Measurements from ENCODE around the gene EIF2B1. TPM values are rescaled to one million over a fixed set of nuclear protein-coding genes. Genes with fewer than 3 reads are reported as not detected.

EIF2B1 gene
- total RNA-seq, 1 experiment from 2014 or later: 41.7 TPM

GRCh38 chr12:123675436-123675835 lies 42.0 kb upstream of the EIF2B1 start:
- H3K9me3 ChIP-seq (ENCODE audit: control insufficient read depth in 1 of 2, insufficient read depth in 1 of 2, low read depth in 1 of 2, low read length in 2 of 2): no peaks in the 10 kb centered on the region
- ChIA-PET RAD21 (ENCODE audit: low non-redundant PET in 1 of 2, low total read pairs in 2 of 2, uncharacterized antibody in 2 of 2, unreplicated experiment in 2 of 2) (no interaction called here), POLR2A (no interaction called here), CTCF (no interaction called here)
- no TSS peak for BruUV-seq (replicated peaks)
- peaks cover 9 to 10% of the 10 kb centered on the region in 2 experiments for H3K4me1 ChIP-seq (ENCODE audit: control insufficient read depth in 1 of 2, insufficient read depth in 2 of 2, low read length in 2 of 2)
- H3K27ac ChIP-seq (ENCODE audit: low read depth, low read length): no peak overlapping the region
- intact Hi-C loops (cut with micrococcal nuclease): no loop called here
- H3K9ac ChIP-seq (ENCODE audit: low read length): no peak overlapping the region
- H3K79me2 ChIP-seq (ENCODE audit: insufficient read depth, low read length): no peaks in the 10 kb centered on the region
- no peaks in the 10 kb centered on the region for H3K27me3 ChIP-seq (ENCODE audit: insufficient read depth, low read length)
- no peak for ATAC-seq
- DNase-seq (ENCODE audit: low read depth, low spot score): no peak
- H2AFZ ChIP-seq (ENCODE audit: low read depth, low read length, poor library complexity, severe bottlenecking): no peak overlapping the region
- no peak overlapping the region for H3K4me2 ChIP-seq (ENCODE audit: low read length)
- H3K36me3 ChIP-seq (ENCODE audit: control insufficient read depth in 1 of 2, insufficient read depth in 2 of 2, low read length in 2 of 2): peaks cover 0 to 6% of the 10 kb centered on the region in 2 experiments; a peak in 1 of 4 replicates
- no peaks in the 10 kb centered on the region for H3K9me2 ChIP-seq (ENCODE audit: insufficient read depth)
- H4K20me1 ChIP-seq (ENCODE audit: insufficient read depth): no peaks in the 10 kb centered on the region
- H3K4me3 ChIP-seq (replicated peaks in 1 of 2; ENCODE audit: low read depth in 1 of 2, low read length in 2 of 2): no peak overlapping the region
- no peak for TF ChIP-seq MAX (IDR thresholded peaks at IDR 0.05)
- TF ChIP-seq EZH2 (IDR thresholded peaks at IDR 0.05): no peak
- no peak for TF ChIP-seq ZFX (IDR thresholded peaks at IDR 0.05)
- no peak for TF ChIP-seq ELF1 (IDR thresholded peaks at IDR 0.05; ENCODE audit: borderline replicate concordance, low read depth)
- no peak for TF ChIP-seq SP1 (IDR thresholded peaks at IDR 0.05; ENCODE audit: low read depth)
- no peak for TF ChIP-seq CTCF (IDR thresholded peaks at IDR 0.05 in 2 of 3, conservative IDR thresholded peaks at IDR 0.05 in 1 of 3; ENCODE audit: borderline replicate concordance in 1 of 3, insufficient read depth in 1 of 3, low read depth in 2 of 3, low read length in 2 of 3)
- TF ChIP-seq, protein P1, sequence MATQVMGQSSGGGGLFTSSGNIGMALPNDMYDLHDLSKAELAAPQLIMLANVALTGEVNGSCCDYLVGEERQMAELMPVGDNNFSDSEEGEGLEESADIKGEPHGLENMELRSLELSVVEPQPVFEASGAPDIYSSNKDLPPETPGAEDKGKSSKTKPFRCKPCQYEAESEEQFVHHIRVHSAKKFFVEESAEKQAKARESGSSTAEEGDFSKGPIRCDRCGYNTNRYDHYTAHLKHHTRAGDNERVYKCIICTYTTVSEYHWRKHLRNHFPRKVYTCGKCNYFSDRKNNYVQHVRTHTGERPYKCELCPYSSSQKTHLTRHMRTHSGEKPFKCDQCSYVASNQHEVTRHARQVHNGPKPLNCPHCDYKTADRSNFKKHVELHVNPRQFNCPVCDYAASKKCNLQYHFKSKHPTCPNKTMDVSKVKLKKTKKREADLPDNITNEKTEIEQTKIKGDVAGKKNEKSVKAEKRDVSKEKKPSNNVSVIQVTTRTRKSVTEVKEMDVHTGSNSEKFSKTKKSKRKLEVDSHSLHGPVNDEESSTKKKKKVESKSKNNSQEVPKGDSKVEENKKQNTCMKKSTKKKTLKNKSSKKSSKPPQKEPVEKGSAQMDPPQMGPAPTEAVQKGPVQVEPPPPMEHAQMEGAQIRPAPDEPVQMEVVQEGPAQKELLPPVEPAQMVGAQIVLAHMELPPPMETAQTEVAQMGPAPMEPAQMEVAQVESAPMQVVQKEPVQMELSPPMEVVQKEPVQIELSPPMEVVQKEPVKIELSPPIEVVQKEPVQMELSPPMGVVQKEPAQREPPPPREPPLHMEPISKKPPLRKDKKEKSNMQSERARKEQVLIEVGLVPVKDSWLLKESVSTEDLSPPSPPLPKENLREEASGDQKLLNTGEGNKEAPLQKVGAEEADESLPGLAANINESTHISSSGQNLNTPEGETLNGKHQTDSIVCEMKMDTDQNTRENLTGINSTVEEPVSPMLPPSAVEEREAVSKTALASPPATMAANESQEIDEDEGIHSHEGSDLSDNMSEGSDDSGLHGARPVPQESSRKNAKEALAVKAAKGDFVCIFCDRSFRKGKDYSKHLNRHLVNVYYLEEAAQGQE (IDR thresholded peaks at IDR 0.05; ENCODE audit: low read depth): no peak
- no peak for TF ChIP-seq ZBTB33 (IDR thresholded peaks at IDR 0.05; ENCODE audit: extremely low read depth, insufficient replicate concordance, low read length)
- no peak for TF ChIP-seq EGR1 (IDR thresholded peaks at IDR 0.05; ENCODE audit: low read depth)
- TF ChIP-seq RAD21 (IDR thresholded peaks at IDR 0.05; ENCODE audit: low read depth): no peak
- no peak for TF ChIP-seq YY1 (IDR thresholded peaks at IDR 0.05; ENCODE audit: extremely low read depth, insufficient replicate concordance, low read depth, low read length)
- no peak for TF ChIP-seq CEBPB (IDR thresholded peaks at IDR 0.05; ENCODE audit: low read depth)
- TF ChIP-seq, protein P2, sequence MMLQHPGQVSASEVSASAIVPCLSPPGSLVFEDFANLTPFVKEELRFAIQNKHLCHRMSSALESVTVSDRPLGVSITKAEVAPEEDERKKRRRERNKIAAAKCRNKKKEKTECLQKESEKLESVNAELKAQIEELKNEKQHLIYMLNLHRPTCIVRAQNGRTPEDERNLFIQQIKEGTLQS (IDR thresholded peaks at IDR 0.05): no peak
- TF ChIP-seq ZNF274 (IDR thresholded peaks at IDR 0.05; ENCODE audit: low read depth, low read length): no peak
- TF ChIP-seq JUND (IDR thresholded peaks at IDR 0.05): no peak
- no peak for TF ChIP-seq SIN3A (IDR thresholded peaks at IDR 0.05; ENCODE audit: low read depth)
- TF ChIP-seq POLR2A (IDR thresholded peaks at IDR 0.05; ENCODE audit: borderline replicate concordance, extremely low read depth, insufficient read depth, insufficient read length): no peak

All from HCT116 (cell line).